NCI-H2029 (cell line): ENCODE results near the gene OCIAD1.
"Not testable (repeated sequence)": the region's sequence is repeated elsewhere in the genome, so short reads cannot be mapped to it uniquely, and the experiment has no call there.

Experiments used
- DNase-seq: peaks from one replicate; lab custom pipeline; 2025; lab: John Stamatoyannopoulos, UW

The OCIAD1 gene

GRCh38 chr4:48830706-48831531 is at the start of gene OCIAD1:
TSS of gene OCIAD1 (plus strand) at chr4:48831088. CDS start at chr4:48832625, 1,537 bp downstream.
- peak; percentile 99 for DNase-seq

DNA sequence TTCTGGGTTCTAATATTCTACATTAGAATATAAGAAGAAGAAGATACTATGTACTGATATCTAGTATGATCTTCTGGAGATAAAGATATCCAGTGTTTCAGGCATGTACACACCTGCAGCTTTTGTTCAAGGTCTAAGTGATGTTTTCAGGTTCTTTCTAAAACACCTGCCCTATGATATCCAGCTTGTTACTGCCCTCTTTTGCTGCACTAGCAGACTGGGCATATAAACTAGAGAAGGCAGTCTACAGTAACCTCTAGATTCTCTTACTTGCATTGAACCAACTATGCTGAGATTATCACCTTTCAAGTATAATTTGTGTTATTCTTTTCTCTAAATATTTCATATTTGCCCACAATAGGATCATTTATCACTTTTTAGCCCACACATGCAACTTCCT is 48.9 kb upstream of the OCIAD1 start:
- no peak for DNase-seq

- no peak for DNase-seq
Observed at GRCh38 chr4:48785302-48785701, 45.6 kb upstream of the OCIAD1 start.

- DNase-seq = no peak
Observed at GRCh38 chr4:48786549-48786948, 44.3 kb upstream of the OCIAD1 start.

DNA sequence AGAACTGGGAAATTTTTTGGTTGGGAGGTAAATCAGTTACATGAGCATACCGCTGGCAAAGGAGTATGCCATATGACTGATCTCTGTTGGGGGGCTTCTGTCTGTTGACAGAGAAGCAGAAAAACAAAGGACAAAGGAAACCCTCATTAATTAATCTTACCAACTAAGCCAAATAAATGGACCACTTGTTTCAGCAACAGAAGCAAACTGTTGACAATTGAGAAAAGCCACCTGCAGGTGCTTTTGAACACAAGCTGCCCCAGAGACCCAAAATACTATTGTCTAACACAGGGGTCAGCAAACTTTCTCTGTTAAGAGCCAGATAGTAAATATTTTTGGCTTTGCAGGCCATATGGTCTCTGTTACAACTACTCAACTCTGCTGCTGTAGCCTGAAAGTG is 43.8 kb upstream of the OCIAD1 start:
- no peak for DNase-seq

- no peak for DNase-seq
Observed at GRCh38 chr4:48790561-48790960, 40.3 kb upstream of the OCIAD1 start.

DNA sequence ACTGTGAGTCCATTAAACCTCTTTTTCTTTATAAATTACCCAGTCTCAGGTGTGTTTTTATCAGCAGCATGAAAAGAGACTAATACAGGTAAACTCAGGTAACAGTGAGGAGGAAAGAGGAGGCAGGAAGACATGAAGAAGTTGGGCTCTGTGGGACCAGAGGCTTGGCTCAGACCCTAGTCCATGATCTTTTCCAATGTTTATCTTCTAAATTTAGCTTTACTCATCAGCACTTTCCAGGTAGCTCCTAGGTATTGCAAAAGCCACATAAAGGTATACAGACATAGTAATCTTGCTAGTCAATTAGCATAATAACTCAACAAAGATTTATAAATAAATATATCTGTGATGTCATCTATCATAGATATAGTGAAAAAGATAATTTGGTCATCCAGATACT is 39.6 kb upstream of the OCIAD1 start:
- no peak for DNase-seq

- DNase-seq = no peak
Observed at GRCh38 chr4:48792348-48793006, 38.4 kb upstream of the OCIAD1 start.

- DNase-seq = no peak
Observed at GRCh38 chr4:48795108-48795507, 35.8 kb upstream of the OCIAD1 start.

GRCh38 chr4:48796191-48796926 is 34.5 kb upstream of the OCIAD1 start:
- no peak for DNase-seq

DNA sequence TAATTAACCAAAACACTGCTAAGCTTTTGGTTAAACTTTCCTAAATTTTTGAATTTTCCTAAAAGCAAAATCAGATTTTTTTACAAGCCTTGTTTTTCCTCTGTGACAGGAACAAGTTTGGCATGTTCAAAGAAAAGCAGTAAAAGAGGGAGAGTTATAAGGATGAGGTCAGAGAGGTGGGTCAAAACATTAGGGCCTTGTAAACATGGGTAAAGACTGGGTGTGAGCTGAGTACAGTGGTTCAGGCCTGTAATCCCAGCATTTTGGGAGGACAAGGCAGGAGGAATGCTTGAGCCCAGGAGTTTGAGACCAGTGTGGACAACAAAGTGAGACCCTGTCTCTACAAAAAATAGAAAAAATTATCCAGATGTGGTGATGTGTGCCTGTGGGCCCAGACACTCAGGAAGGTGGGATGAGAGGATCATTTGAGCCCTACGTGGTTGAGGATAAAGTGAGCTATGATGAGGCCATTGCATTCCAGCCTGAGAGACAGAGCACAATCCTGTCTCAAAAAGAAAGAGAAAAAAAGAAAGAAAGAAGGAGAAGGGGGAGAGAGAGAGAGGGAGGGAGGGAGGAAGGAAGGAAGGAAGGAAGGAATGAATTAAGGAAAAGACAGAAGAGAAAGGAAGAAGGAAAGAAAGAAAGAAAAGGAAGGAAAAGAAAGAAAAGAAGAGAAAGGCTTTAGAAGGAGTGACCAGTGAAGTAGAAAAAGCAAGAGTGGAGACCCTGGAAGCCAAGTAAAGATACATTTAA is 33.8 kb upstream of the OCIAD1 start:
- DNase-seq = no peak

- no peak for DNase-seq
Observed at GRCh38 chr4:48798117-48798516, 32.8 kb upstream of the OCIAD1 start.

DNA sequence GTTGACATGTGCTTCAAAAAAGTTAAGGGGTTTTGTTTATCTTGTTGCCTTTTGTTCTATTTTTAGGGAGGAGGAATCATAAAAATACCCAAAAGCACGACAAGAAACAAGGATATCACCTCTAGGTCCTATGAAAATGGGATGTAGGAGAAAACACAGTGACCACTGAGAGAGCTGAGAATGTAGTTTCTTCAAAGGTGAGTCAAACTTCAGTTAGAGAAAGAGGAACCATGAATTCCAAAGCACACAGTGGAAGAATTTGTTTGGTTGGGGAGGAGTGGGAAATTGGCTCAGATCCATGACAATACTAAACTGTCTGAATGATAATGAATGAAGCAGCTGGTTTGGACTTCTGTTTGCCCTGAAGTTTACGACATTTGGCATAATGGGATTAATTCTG is 31.7 kb upstream of the OCIAD1 start:
- no peak for DNase-seq

- not testable (repeated sequence) for DNase-seq
Observed at GRCh38 chr4:48800155-48800554, 30.7 kb upstream of the OCIAD1 start.

DNA sequence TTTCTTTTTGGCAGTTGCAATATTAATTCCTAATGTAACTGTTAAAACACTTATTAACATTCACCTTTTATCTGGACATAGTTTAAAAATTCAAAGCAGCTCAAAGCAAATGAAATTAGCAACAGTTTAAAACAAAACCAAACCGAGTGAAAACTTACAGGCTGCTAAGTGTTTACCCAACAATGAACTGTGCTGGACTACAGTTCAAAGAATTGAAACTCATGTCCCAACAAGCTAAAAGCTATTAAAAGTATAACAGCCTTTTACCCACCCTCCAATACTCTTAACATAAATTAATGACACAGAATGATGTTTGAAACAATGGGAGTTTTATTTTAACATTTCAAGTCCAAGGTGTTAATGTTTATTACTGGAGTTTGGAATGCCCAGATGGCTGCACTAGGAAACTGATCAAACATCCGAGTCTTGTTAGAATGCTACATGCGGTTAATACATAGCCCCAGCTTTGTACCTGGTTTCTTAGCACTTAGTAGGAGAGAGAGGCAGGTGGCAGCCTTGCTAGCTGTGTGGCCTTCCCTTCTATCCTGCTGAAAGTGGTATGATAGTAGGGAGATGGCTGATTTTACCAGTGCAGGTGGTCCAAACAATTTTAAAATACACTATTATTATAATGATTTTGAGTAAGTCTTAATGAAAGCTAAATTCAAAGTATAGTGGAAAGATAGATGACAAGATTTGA is 29.7 kb upstream of the OCIAD1 start:
- no peak for DNase-seq

DNA sequence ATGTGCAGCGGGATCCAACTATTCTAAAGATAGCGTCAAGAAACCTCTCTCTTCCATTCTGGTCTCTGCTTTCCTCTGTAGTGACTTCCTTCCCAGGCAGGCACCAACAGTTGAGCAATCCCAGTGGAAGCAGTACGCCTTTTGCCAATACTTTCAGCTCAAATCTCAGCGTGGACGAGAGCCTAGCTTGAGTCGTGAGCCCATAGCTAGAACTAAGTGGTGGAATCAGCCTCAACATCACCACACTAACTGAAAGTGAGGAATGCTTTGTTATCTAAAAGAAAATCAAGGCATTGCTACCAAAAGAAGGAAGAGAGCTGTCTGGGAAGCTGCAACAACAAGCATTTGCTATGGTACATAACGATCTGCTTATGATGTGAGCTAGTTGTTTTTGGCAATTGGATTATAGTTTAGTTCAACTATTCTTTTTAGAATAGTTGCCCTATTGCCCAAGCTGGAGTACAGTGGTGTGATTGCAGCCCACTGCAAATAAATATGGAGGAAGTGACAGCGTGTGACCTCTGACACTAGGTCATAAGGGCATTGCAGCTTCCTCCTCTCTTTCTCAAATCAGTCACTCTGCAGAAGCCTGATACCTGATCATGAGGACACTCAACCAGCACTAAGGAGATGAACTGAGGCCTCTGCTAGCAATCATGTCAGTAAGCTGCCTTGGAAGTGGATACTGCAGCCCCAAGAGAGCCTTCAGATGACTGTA is 26.1 kb upstream of the OCIAD1 start:
- DNase-seq = no peak

DNA sequence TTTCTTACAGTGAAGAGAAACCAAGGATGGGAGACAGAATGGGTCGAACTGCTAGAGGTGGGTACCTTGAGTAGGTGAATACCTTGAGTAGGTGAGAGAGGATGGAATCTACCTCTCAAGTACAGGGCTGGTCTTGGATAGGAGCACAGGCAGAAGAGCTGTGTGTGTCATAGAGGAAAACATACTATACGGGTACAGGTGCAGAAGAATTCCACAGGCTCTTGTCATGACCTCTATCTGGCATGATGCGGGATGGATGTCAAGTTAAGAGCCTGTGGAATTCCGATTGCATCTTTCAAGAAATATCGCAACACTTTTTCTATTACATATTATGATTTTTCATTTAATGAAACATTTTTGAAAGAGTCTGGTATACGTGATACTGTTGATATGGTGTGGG is 18.0 kb upstream of the OCIAD1 start:
- no peak for DNase-seq

DNA sequence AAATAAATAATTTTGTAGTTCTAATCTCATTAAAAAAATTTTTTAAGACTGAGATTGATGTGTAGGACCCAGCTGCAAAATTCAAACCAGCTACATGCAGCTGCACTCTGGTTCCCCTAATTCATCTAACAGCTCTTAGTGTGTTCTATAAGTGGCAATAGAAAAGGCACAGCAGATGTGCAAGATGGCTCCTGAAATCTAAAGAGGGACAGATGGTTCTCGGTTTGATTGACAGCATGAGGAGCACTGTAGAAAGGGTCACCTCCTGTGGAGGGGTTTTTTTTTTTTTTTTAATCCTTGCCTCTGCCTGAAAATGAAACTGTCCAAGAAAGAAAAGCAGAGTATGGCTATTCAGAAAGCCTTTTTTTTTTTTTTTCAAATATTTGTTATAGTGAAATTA is 16.9 kb upstream of the OCIAD1 start:
- no peak for DNase-seq

DNA sequence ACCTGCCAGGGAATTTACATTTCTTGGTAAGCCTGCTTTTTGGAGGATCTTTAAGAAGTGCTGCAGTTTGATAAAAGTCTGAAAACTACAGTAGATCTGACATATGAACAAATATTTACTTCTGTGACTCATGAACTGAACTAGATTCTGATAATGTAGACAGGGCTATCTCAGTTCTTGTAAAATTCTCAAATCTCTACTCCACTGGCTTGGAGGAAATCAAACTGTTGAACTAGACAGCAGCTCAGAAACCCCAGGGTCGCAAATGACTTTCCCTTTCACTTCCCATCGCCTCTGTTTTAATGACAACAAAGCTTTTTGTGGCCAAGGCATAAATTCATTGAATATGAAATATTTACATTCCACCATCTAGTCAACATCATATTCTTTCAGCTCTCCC is 15.4 kb upstream of the OCIAD1 start:
- DNase-seq = no peak

GRCh38 chr4:48816297-48816696 is 14.6 kb upstream of the OCIAD1 start:
- DNase-seq = not testable (repeated sequence)

DNA sequence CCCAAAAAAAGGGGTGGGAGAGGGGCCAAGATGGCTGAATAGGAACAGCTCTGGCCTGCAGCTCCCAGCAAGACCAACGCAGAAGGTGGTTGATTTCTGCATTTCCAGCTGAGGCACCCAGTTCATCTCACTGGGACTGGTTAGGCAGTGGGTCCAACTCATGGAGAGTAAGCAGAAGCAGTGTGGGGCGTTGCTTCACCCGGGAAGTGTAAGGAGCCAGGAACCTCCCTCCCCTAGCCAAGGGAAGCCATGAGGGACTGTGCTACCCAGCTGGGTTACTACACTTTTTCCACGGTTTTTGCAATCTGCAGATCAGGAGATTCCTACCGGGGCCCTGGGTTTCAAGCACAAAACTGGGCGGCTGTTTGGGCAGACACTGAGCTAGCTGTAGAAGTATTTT is 13.9 kb upstream of the OCIAD1 start:
- no peak for DNase-seq
